HepG2 (cell line): ENCODE measurements around the gene MARCHF9. TPM values are rescaled to one million over a fixed set of nuclear protein-coding genes. Genes with fewer than 3 reads are reported as not detected.

Experiments
- AGO2 ChIP-seq: fragments of 200-400 bp; formaldehyde crosslinking; optimal IDR thresholded peaks from 2 replicates; pipeline ENCODE3; 2017; ENCODE audit warnings: mild to moderate bottlenecking, low read depth, low read length, moderate library complexity
- ARNTL ChIP-seq: sonication (generic); formaldehyde crosslinking; IDR thresholded peaks from 2 replicates; pipeline ENCODE4 v1.4.0; 2020; ENCODE audit warnings: mild to moderate bottlenecking, missing genetic modification reagents
- EP300 ChIP-seq, 3 experiments: sonication (generic) in 1 of 3; formaldehyde crosslinking in 1 of 3; IDR thresholded peaks; 2 replicates each; pipeline versions ENCODE4 v1.5.1 to v1.6.1; 2011 to 2020; ENCODE audit warnings: low read depth in 2 of 3, low read length in 2 of 3, borderline replicate concordance in 1 of 3, improper control_type of control experiment in 1 of 3, mild to moderate bottlenecking in 1 of 3, missing genetic modification reagents in 1 of 3, moderate library complexity in 1 of 3
- HNRNPL ChIP-seq: fragments of 200-400 bp; formaldehyde crosslinking; IDR thresholded peaks from 2 replicates; pipeline ENCODE4 v1.6.1; 2017; ENCODE audit warnings: mild to moderate bottlenecking, low read depth, low read length
- KAT8 ChIP-seq: IDR thresholded peaks from 2 replicates; pipeline ENCODE4 v1.6.1; 2016; ENCODE audit warnings: missing genetic modification reagents, missing compliant biosample characterization
- NFYB ChIP-seq: sonication (generic); formaldehyde crosslinking; IDR thresholded peaks from 2 replicates; pipeline ENCODE4 v1.4.0; 2020; ENCODE audit warnings: missing genetic modification reagents
- RARG ChIP-seq: sonication (generic); formaldehyde crosslinking; IDR thresholded peaks from 2 replicates; pipeline ENCODE4 v1.4.0; 2020; ENCODE audit warnings: low read depth, mild to moderate bottlenecking, missing genetic modification reagents
- RFX1 ChIP-seq: fragments of 450-650 bp; IDR thresholded peaks from 2 replicates; pipeline ENCODE4 v1.6.1; 2017
- TFAP4 ChIP-seq: sonication (generic); IDR thresholded peaks from 2 replicates; pipeline ENCODE4 v1.6.1; 2016; ENCODE audit warnings: low read depth, borderline replicate concordance
- ZBTB7B ChIP-seq: sonication (generic); formaldehyde crosslinking; IDR thresholded peaks from 2 replicates; pipeline ENCODE4 v1.4.0; 2020; ENCODE audit warnings: missing genetic modification reagents
- ZNF329 ChIP-seq: sonication (generic); formaldehyde crosslinking; IDR thresholded peaks from 2 replicates; pipeline ENCODE4 v1.9.0; 2021; ENCODE audit warnings: low read depth, mild to moderate bottlenecking, missing genetic modification reagents
- ZNF350 ChIP-seq: sonication (generic); formaldehyde crosslinking; IDR thresholded peaks from 2 replicates; pipeline ENCODE4 v1.4.0; 2020; ENCODE audit warnings: mild to moderate bottlenecking, low read depth, missing genetic modification reagents, borderline replicate concordance
- ZNF382 ChIP-seq: sonication (generic); formaldehyde crosslinking; IDR thresholded peaks from 2 replicates; pipeline ENCODE4 v1.5.0; 2020; ENCODE audit warnings: missing genetic modification reagents, mild to moderate bottlenecking, borderline replicate concordance
- ZNF569 ChIP-seq: sonication (generic); formaldehyde crosslinking; IDR thresholded peaks from 2 replicates; pipeline ENCODE4 v1.5.0; 2020; ENCODE audit warnings: mild to moderate bottlenecking, missing genetic modification reagents, moderate library complexity, borderline replicate concordance
- ZNF605 ChIP-seq: sonication (generic); formaldehyde crosslinking; IDR thresholded peaks from 2 replicates; pipeline ENCODE4 v1.8.0; 2022; ENCODE audit warnings: mild to moderate bottlenecking, missing genetic modification reagents
- ZNF607 ChIP-seq: sonication (generic); formaldehyde crosslinking; IDR thresholded peaks from 2 replicates; pipeline ENCODE4 v1.5.1; 2020; ENCODE audit warnings: missing genetic modification reagents, mild to moderate bottlenecking, borderline replicate concordance
- ZZZ3 ChIP-seq: sonication (generic); formaldehyde crosslinking; IDR thresholded peaks from 2 replicates; pipeline ENCODE4 v1.4.0; 2020; ENCODE audit warnings: missing genetic modification reagents, mild to moderate bottlenecking, borderline replicate concordance
- polyA plus RNA-seq, 8 experiments: library from polyadenylated mRNA; depleted of rRNA in 3 of 8; stranded (reverse) in 7 of 8; unstranded in 1 of 8; fragments of >200 nt; fragmentation: Illumina TruSeq in 4 of 8; extraction: Trizol in 4 of 8; gene quantifications; 2 replicates each; pipeline versions ENCODE4 v1.2.1 to v1.2.3, GENCODE V29; 2011 to 2016; ENCODE audit warnings: low read depth in 4 of 8, missing spikeins in 1 of 8, mixed read lengths in 1 of 8; ENCODE audit not compliant: insufficient read depth in 1 of 8
- total RNA-seq, 5 experiments: library from RNA; depleted of rRNA; stranded (reverse); fragments of >200 nt; fragmentation: Illumina TruSeq; extraction: Trizol; gene quantifications; 2 replicates each; pipeline ENCODE4 v1.2.3, GENCODE V29; 2016; ENCODE audit warnings: low read depth in 1 of 5
- TF ChIP-seq, protein P1 (sequence below), 2 experiments: sonication (generic) in 1 of 2; formaldehyde crosslinking in 1 of 2; IDR thresholded peaks; 2 replicates each; pipeline versions ENCODE4 v1.4.0 to v1.6.1; 2016 to 2020; ENCODE audit warnings: borderline replicate concordance in 1 of 2, low read depth in 1 of 2, mild to moderate bottlenecking in 1 of 2, missing genetic modification reagents in 1 of 2
- TF ChIP-seq, protein P2 (sequence below): sonication (generic); formaldehyde crosslinking; IDR thresholded peaks from 2 replicates; pipeline ENCODE4 v1.9.0; 2021; ENCODE audit warnings: missing genetic modification reagents, mild to moderate bottlenecking, borderline replicate concordance

Gene MARCHF9
- total and polyA plus RNA-seq, 2 of the 13 experiments (the other 11 are each of a cell fraction or from before 2014, with no cell fraction given): 5.7 to 9.6 TPM

- TF ChIP-seq, protein P1, sequence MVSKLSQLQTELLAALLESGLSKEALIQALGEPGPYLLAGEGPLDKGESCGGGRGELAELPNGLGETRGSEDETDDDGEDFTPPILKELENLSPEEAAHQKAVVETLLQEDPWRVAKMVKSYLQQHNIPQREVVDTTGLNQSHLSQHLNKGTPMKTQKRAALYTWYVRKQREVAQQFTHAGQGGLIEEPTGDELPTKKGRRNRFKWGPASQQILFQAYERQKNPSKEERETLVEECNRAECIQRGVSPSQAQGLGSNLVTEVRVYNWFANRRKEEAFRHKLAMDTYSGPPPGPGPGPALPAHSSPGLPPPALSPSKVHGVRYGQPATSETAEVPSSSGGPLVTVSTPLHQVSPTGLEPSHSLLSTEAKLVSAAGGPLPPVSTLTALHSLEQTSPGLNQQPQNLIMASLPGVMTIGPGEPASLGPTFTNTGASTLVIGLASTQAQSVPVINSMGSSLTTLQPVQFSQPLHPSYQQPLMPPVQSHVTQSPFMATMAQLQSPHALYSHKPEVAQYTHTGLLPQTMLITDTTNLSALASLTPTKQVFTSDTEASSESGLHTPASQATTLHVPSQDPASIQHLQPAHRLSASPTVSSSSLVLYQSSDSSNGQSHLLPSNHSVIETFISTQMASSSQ (IDR thresholded peaks at IDR 0.05; ENCODE audit: low read depth): no peak
- TF ChIP-seq, protein P1 (CRISPR knock-in tag; IDR thresholded peaks at IDR 0.05; ENCODE audit: borderline replicate concordance): no peak
- TF ChIP-seq EP300 (IDR thresholded peaks at IDR 0.05; ENCODE audit: low read depth in 2 of 2, low read length in 2 of 2) (no peak), EP300 (CRISPR knock-in tag; IDR thresholded peaks at IDR 0.05; ENCODE audit: borderline replicate concordance) (no peak), ZNF350 (CRISPR knock-in tag) (no peak), TFAP4 (no peak), ARNTL (CRISPR knock-in tag) (peak; percentile 41; the same call in 1 of the 2 replicates), NFYB (CRISPR knock-in tag) (no peak), ZNF569 (CRISPR knock-in tag) (no peak), AGO2 (no peak), RFX1 (no peak), KAT8 (CRISPR knock-in tag) (0 out of 2 replicates have a peak, but pooled peaks have one; percentile 18), HNRNPL (no peak), ZNF382 (no peak), ZNF605 (peak; percentile 38; the same call in 1 of the 2 replicates), ZBTB7B (CRISPR knock-in tag) (peak; percentile 82), ZNF607 (no peak), ZNF329 (CRISPR knock-in tag) (no peak), ZZZ3 (no peak), RARG (CRISPR knock-in tag) (no peak)
- TF ChIP-seq, protein P2, sequence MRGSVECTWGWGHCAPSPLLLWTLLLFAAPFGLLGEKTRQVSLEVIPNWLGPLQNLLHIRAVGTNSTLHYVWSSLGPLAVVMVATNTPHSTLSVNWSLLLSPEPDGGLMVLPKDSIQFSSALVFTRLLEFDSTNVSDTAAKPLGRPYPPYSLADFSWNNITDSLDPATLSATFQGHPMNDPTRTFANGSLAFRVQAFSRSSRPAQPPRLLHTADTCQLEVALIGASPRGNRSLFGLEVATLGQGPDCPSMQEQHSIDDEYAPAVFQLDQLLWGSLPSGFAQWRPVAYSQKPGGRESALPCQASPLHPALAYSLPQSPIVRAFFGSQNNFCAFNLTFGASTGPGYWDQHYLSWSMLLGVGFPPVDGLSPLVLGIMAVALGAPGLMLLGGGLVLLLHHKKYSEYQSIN (CRISPR knock-in tag): no peak
Observed at GRCh38 chr12:57755454-57756372, 810 bp downstream of the MARCHF9 start (continued).
